ENCODE data around the gene ZRANB2.

The ZRANB2 gene

DNA sequence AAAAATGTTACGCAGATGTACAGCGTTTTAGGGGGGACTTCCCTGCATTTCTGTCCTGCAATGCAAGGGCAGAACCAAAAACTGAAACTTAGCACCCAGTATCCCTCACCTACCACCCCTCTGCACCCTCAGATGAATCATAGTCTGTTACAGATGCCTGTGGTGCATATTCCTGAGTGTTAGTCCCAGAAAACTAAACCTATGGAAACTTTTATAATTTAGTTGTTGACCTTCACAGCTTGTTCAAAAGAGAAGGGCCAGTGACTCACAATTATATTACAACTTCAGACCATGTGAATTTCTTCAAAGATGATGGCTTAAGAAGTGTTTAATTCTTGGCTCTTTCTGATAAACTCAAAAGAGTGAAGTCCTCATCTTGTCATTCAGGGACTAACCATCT lies 39.0 kb downstream of the ZRANB2 start:
- Histone ChIP-seq H3K79me2 (ENCODE audit: control insufficient read depth, insufficient read depth, low read length) (no peaks in the 10 kb centered on the region), H4K8ac (ENCODE audit: low read depth, low read length) (no peak overlapping the region), H3K56ac (ENCODE audit: low read length) (no peak overlapping the region), H3K23ac (ENCODE audit: low read length) (no peak overlapping the region), H3K9ac (ENCODE audit: low read length) (no peak overlapping the region), H3K4me3 (ENCODE audit: low read length) (no peak overlapping the region), H4K5ac (ENCODE audit: low read length) (no peak overlapping the region), H3K79me1 (ENCODE audit: low read length) (no peaks in the 10 kb centered on the region), H3K27me3 (ENCODE audit: insufficient read depth, low read length, poor library complexity) (no peaks in the 10 kb centered on the region), H3K36me3 (ENCODE audit: control insufficient read depth, insufficient read depth, low read length) (no peaks in the 10 kb centered on the region), H3K18ac (ENCODE audit: low read length) (no peak overlapping the region), H2BK15ac (replicated peaks; ENCODE audit: low read depth) (no peak overlapping the region), H3K27ac (ENCODE audit: low read depth, low read length) (no peak overlapping the region), H2BK5ac (ENCODE audit: low read length) (no peak overlapping the region), H3K4me2 (ENCODE audit: low read length) (no peak overlapping the region), H2AK5ac (ENCODE audit: low read length) (no peak overlapping the region), H3K4ac (ENCODE audit: low read depth, low read length) (no peak overlapping the region), H2BK120ac (ENCODE audit: low read depth, low read length) (no peak overlapping the region), H3K4me1 (ENCODE audit: control insufficient read depth, low read depth, low read length) (no peaks in the 10 kb centered on the region)
- DNase-seq: no peak
- WGBS (ENCODE audit: extremely low coverage, insufficient coverage, low lambda C conversion rate): no CpG with 5 or more reads among the region's 2 CpGs

DNA sequence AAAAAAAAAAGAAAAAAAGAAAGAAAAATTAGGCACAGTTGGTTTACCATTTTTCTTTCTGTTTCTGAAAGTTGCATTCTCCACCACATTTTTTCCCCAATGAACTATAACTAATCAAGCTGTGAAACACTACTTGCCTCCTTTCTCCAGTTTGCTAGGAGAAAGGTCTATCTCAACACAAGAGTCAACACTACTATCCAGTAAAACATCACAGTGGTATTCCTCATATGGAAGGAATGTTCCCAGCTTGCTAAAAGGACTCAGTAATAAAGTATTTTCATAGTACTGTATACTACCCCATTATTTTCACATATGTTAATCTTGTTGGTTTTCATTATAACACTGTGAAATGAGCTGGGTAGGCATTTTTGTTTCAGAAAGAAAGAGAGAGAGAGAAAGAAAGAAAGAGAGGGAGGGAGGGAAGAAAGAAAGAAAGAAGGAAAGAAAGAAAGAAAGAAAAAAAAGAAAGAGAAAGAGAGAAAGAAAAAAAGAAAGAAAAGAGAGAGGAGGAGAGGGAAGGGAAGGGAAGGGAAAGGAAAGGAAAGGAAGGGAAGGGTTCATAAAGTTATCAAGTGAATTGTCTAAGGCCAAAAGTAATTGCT lies 41.1 kb downstream of the ZRANB2 start:
- H3K9ac ChIP-seq (ENCODE audit: low read length): no peak overlapping the region
- no peak overlapping the region for H3K4me2 ChIP-seq (ENCODE audit: low read length)
- H2BK120ac ChIP-seq (ENCODE audit: low read depth, low read length): no peak overlapping the region
- no peaks in the 10 kb centered on the region for H3K36me3 ChIP-seq (ENCODE audit: control insufficient read depth, insufficient read depth, low read length)
- no peak overlapping the region for H4K8ac ChIP-seq (ENCODE audit: low read depth, low read length)
- DNase-seq: no peak
- no peaks in the 10 kb centered on the region for H3K27me3 ChIP-seq (ENCODE audit: insufficient read depth, low read length, poor library complexity)
- H2BK5ac ChIP-seq (ENCODE audit: low read length): no peak overlapping the region
- H3K4me3 ChIP-seq (ENCODE audit: low read length): no peak overlapping the region
- H3K4ac ChIP-seq (ENCODE audit: low read depth, low read length): no peak overlapping the region
- H4K5ac ChIP-seq (ENCODE audit: low read length): no peak overlapping the region
- H3K79me1 ChIP-seq (ENCODE audit: low read length): no peaks in the 10 kb centered on the region
- no peaks in the 10 kb centered on the region for H3K79me2 ChIP-seq (ENCODE audit: control insufficient read depth, insufficient read depth, low read length)
- H2BK15ac ChIP-seq (replicated peaks; ENCODE audit: low read depth): no peak overlapping the region
- no peak overlapping the region for H3K23ac ChIP-seq (ENCODE audit: low read length)
- no peak overlapping the region for H2AK5ac ChIP-seq (ENCODE audit: low read length)
- H3K56ac ChIP-seq (ENCODE audit: low read length): no peak overlapping the region
- no peak overlapping the region for H3K27ac ChIP-seq (ENCODE audit: low read depth, low read length)
- H3K18ac ChIP-seq (ENCODE audit: low read length): no peak overlapping the region
- H3K4me1 ChIP-seq (ENCODE audit: control insufficient read depth, low read depth, low read length): no peaks in the 10 kb centered on the region

DNA sequence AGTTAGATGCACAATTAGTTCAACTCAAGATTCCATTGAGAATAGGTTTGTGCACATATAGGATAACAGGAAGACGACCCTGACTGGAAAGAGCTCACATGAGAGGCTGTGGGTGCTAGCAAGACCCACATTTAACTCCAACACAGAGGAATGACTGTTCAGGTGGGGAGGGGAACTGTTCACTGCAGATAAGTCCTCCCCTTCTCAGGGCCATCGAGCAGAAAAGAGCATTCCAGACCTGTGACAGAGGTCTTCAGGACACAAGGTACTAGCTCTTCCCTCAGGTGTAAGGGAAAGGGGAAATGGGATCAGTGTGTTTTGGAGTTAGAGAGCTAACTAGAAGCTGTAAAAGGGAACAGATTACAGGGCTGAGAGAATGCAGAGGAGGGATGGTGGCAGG lies 41.9 kb downstream of the ZRANB2 start:
- Histone ChIP-seq H4K5ac (ENCODE audit: low read length) (no peak overlapping the region), H3K27ac (ENCODE audit: low read depth, low read length) (no peak overlapping the region), H3K27me3 (ENCODE audit: insufficient read depth, low read length, poor library complexity) (no peaks in the 10 kb centered on the region), H3K4me3 (ENCODE audit: low read length) (no peak overlapping the region), H3K36me3 (ENCODE audit: control insufficient read depth, insufficient read depth, low read length) (no peaks in the 10 kb centered on the region), H2BK5ac (ENCODE audit: low read length) (no peak overlapping the region), H2AK5ac (ENCODE audit: low read length) (no peak overlapping the region), H3K9ac (ENCODE audit: low read length) (no peak overlapping the region), H3K4ac (ENCODE audit: low read depth, low read length) (no peak overlapping the region), H3K4me2 (ENCODE audit: low read length) (no peak overlapping the region), H2BK15ac (replicated peaks; ENCODE audit: low read depth) (no peak overlapping the region), H3K79me1 (ENCODE audit: low read length) (no peaks in the 10 kb centered on the region), H3K23ac (ENCODE audit: low read length) (no peak overlapping the region), H3K18ac (ENCODE audit: low read length) (no peak overlapping the region), H3K4me1 (ENCODE audit: control insufficient read depth, low read depth, low read length) (no peaks in the 10 kb centered on the region), H2BK120ac (ENCODE audit: low read depth, low read length) (no peak overlapping the region), H4K8ac (ENCODE audit: low read depth, low read length) (no peak overlapping the region), H3K79me2 (ENCODE audit: control insufficient read depth, insufficient read depth, low read length) (no peaks in the 10 kb centered on the region), H3K56ac (ENCODE audit: low read length) (no peak overlapping the region)
- WGBS (ENCODE audit: extremely low coverage, insufficient coverage, low lambda C conversion rate): no CpG with 5 or more reads among the region's 2 CpGs
- no peak for DNase-seq

DNA sequence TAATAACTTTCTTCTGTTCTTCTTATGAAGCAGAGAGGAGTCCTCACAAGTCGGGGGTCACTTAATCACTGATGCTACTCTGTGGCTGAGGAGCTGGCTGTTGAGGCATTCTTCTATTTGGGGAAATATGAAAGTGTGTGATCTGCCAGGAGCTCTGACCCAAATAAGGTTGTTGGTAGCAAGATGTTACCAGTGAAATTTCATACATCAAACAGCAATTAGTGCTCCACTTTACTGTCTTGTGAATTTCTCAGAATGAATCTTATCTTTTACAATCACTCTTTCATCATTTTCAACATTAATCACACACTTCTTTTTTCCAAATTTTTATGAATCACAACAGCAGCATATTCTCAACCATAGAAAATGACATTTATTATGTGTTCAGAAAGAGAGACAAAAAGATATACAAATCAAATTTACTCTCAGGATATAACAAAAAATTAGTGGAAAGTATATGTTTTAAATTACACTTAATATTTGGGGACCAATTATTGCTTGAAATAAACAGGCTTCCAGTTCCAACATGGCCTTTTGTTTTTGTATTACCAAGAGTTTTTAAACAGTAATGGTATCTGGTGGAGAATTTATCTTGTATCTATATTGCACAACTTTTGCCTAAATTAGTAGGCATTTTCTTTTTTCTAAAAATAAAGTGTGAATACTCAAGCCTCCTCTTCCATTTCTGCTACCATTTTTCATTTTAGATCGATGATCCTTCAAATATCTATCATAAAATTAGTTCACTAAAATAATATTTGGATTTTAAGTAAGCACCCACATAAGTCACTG lies 42.8 kb downstream of the ZRANB2 start:
- DNase-seq: no peak
- H2BK15ac ChIP-seq (replicated peaks; ENCODE audit: low read depth): no peak overlapping the region
- H3K79me2 ChIP-seq (ENCODE audit: control insufficient read depth, insufficient read depth, low read length): no peaks in the 10 kb centered on the region
- no peak overlapping the region for H3K4me3 ChIP-seq (ENCODE audit: low read length)
- no peak overlapping the region for H2AK5ac ChIP-seq (ENCODE audit: low read length)
- no peak overlapping the region for H4K5ac ChIP-seq (ENCODE audit: low read length)
- no peak overlapping the region for H3K4me2 ChIP-seq (ENCODE audit: low read length)
- no peaks in the 10 kb centered on the region for H3K4me1 ChIP-seq (ENCODE audit: control insufficient read depth, low read depth, low read length)
- no peak overlapping the region for H3K18ac ChIP-seq (ENCODE audit: low read length)
- H3K27me3 ChIP-seq (ENCODE audit: insufficient read depth, low read length, poor library complexity): no peaks in the 10 kb centered on the region
- H2BK5ac ChIP-seq (ENCODE audit: low read length): no peak overlapping the region
- H3K9ac ChIP-seq (ENCODE audit: low read length): no peak overlapping the region
- no peak overlapping the region for H3K27ac ChIP-seq (ENCODE audit: low read depth, low read length)
- WGBS (ENCODE audit: extremely low coverage, insufficient coverage, low lambda C conversion rate): no CpG with 5 or more reads among the region's 2 CpGs
- H4K8ac ChIP-seq (ENCODE audit: low read depth, low read length): no peak overlapping the region
- no peak overlapping the region for H3K23ac ChIP-seq (ENCODE audit: low read length)
- H2BK120ac ChIP-seq (ENCODE audit: low read depth, low read length): no peak overlapping the region
- H3K36me3 ChIP-seq (ENCODE audit: control insufficient read depth, insufficient read depth, low read length): no peaks in the 10 kb centered on the region
- H3K79me1 ChIP-seq (ENCODE audit: low read length): no peaks in the 10 kb centered on the region
- no peak overlapping the region for H3K4ac ChIP-seq (ENCODE audit: low read depth, low read length)
- H3K56ac ChIP-seq (ENCODE audit: low read length): no peak overlapping the region

DNA sequence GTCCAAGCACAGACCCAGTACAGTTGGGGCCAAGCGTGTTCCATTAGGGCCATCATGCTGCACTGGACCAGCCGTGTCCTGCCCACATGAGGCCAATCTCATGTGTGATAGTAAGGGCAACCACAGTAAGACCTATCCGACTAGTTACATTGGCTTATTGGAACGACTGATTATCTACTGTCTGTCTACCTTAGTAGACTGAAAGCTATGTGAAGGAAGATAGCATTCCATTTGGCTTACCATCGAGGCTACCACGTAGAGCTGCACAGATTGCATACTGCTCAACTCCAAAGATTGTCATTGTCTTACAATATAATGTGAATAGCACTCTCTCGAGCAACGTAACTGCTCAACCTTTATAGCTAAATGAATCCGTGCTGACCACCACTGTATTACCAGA lies 43.8 kb downstream of the ZRANB2 start:
- no peaks in the 10 kb centered on the region for H3K4me1 ChIP-seq (ENCODE audit: control insufficient read depth, low read depth, low read length)
- H2BK120ac ChIP-seq (ENCODE audit: low read depth, low read length): no peak overlapping the region
- H3K4ac ChIP-seq (ENCODE audit: low read depth, low read length): no peak overlapping the region
- no peaks in the 10 kb centered on the region for H3K36me3 ChIP-seq (ENCODE audit: control insufficient read depth, insufficient read depth, low read length)
- no peak overlapping the region for H3K27ac ChIP-seq (ENCODE audit: low read depth, low read length)
- WGBS (ENCODE audit: extremely low coverage, insufficient coverage, low lambda C conversion rate): no CpG with 5 or more reads among the region's 9 CpGs
- H3K18ac ChIP-seq (ENCODE audit: low read length): no peak overlapping the region
- no peak overlapping the region for H2BK15ac ChIP-seq (replicated peaks; ENCODE audit: low read depth)
- no peaks in the 10 kb centered on the region for H3K79me1 ChIP-seq (ENCODE audit: low read length)
- no peak overlapping the region for H4K5ac ChIP-seq (ENCODE audit: low read length)
- H2BK5ac ChIP-seq (ENCODE audit: low read length): no peak overlapping the region
- no peak overlapping the region for H2AK5ac ChIP-seq (ENCODE audit: low read length)
- DNase-seq: no peak
- no peaks in the 10 kb centered on the region for H3K79me2 ChIP-seq (ENCODE audit: control insufficient read depth, insufficient read depth, low read length)
- H3K56ac ChIP-seq (ENCODE audit: low read length): no peak overlapping the region
- H3K4me2 ChIP-seq (ENCODE audit: low read length): no peak overlapping the region
- H4K8ac ChIP-seq (ENCODE audit: low read depth, low read length): no peak overlapping the region
- no peak overlapping the region for H3K4me3 ChIP-seq (ENCODE audit: low read length)
- no peak overlapping the region for H3K9ac ChIP-seq (ENCODE audit: low read length)
- H3K23ac ChIP-seq (ENCODE audit: low read length): no peak overlapping the region
- H3K27me3 ChIP-seq (ENCODE audit: insufficient read depth, low read length, poor library complexity): no peaks in the 10 kb centered on the region

DNA sequence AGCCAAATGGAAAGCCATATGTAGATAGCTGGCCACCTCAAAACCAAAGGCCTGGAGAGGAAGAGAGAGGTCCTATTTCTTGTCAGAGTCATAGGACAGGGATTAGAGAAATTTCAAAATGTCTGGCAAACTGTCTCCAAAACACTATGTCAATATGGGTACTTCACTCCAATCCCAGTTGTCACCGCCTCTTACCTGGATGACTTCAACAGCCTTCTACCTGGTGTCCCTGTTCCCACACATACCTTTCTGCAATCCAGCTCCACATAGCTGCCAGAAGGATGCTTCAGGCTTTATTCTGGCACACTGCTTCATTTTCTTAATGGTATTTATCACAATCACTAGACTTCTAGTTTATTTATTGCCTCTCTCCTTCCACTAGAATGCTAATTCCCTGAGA lies 47.7 kb downstream of the ZRANB2 start:
- no peak overlapping the region for H2AK5ac ChIP-seq (ENCODE audit: low read length)
- no peak overlapping the region for H2BK120ac ChIP-seq (ENCODE audit: low read depth, low read length)
- no peaks in the 10 kb centered on the region for H3K27me3 ChIP-seq (ENCODE audit: insufficient read depth, low read length, poor library complexity)
- no peak overlapping the region for H4K5ac ChIP-seq (ENCODE audit: low read length)
- no peak overlapping the region for H3K18ac ChIP-seq (ENCODE audit: low read length)
- no peak overlapping the region for H3K56ac ChIP-seq (ENCODE audit: low read length)
- H2BK15ac ChIP-seq (replicated peaks; ENCODE audit: low read depth): no peak overlapping the region
- H2BK5ac ChIP-seq (ENCODE audit: low read length): no peak overlapping the region
- WGBS (ENCODE audit: extremely low coverage, insufficient coverage, low lambda C conversion rate): no CpG with 5 or more reads among the region's 1 CpG
- H3K4me1 ChIP-seq (ENCODE audit: control insufficient read depth, low read depth, low read length): no peaks in the 10 kb centered on the region
- DNase-seq: no peak
- H3K4me3 ChIP-seq (ENCODE audit: low read length): no peak overlapping the region
- no peaks in the 10 kb centered on the region for H3K36me3 ChIP-seq (ENCODE audit: control insufficient read depth, insufficient read depth, low read length)
- H3K27ac ChIP-seq (ENCODE audit: low read depth, low read length): no peak overlapping the region
- H3K9ac ChIP-seq (ENCODE audit: low read length): no peak overlapping the region
- H3K4ac ChIP-seq (ENCODE audit: low read depth, low read length): no peak overlapping the region
- H3K4me2 ChIP-seq (ENCODE audit: low read length): no peak overlapping the region
- H3K23ac ChIP-seq (ENCODE audit: low read length): no peak overlapping the region
- no peaks in the 10 kb centered on the region for H3K79me2 ChIP-seq (ENCODE audit: control insufficient read depth, insufficient read depth, low read length)
- no peaks in the 10 kb centered on the region for H3K79me1 ChIP-seq (ENCODE audit: low read length)
- no peak overlapping the region for H4K8ac ChIP-seq (ENCODE audit: low read depth, low read length)

Data from mesendoderm (in vitro differentiated cells).